Liver (tissue), 9 donors: ENCODE data around the gene CELF2. TPM values are rescaled to one million over a fixed set of nuclear protein-coding genes. Genes with fewer than 3 reads are reported as not detected.

Source experiments
- DNase-seq: peaks from one replicate; pipeline ENCODE4 v3.0.0-alpha.2; 2017; ENCODE audit warnings: low spot score
- H3K27ac ChIP-seq, 2 donors: one replicate each; pipeline ENCODE4 v1.7.0; 2013; ENCODE audit warnings: inconsistent platforms in 2 of 2, low read length in 2 of 2, control low read depth in 1 of 2, low read depth in 1 of 2, mild to moderate bottlenecking in 1 of 2
- H3K27me3 ChIP-seq, 4 donors: one replicate each; pipeline versions ENCODE4 v1.6.1 to v1.7.0; 2013; ENCODE audit warnings: low read length in 3 of 4, inconsistent platforms in 1 of 4, mild to moderate bottlenecking in 1 of 4, moderate library complexity in 1 of 4; ENCODE audit not compliant: control insufficient read depth in 4 of 4, insufficient read depth in 4 of 4
- H3K36me3 ChIP-seq, 4 donors: one replicate each; pipeline versions ENCODE4 v1.6.1 to v1.7.0; 2013; ENCODE audit warnings: low read length in 3 of 4, mild to moderate bottlenecking in 3 of 4, low read depth in 1 of 4, moderate library complexity in 1 of 4; ENCODE audit not compliant: control insufficient read depth in 4 of 4, insufficient read depth in 3 of 4
- H3K4me1 ChIP-seq, 4 donors: one replicate each; pipeline versions ENCODE4 v1.6.1 to v1.7.0; 2013; ENCODE audit warnings: low read length in 3 of 4, mild to moderate bottlenecking in 3 of 4, moderate library complexity in 1 of 4; ENCODE audit not compliant: control insufficient read depth in 4 of 4, insufficient read depth in 4 of 4
- H3K4me3 ChIP-seq, 3 donors: one replicate each; pipeline versions ENCODE4 v1.6.1 to v1.7.0; 2013; ENCODE audit warnings: low read length in 3 of 3, control low read depth in 1 of 3, low read depth in 1 of 3, mild to moderate bottlenecking in 1 of 3
- H3K9ac ChIP-seq, 2 donors: one replicate each; pipeline ENCODE4 v1.7.0; 2013; ENCODE audit warnings: low read length in 2 of 2, mild to moderate bottlenecking in 2 of 2, moderate library complexity in 2 of 2, control low read depth in 1 of 2, low read depth in 1 of 2
- H3K9me3 ChIP-seq, 4 donors: one replicate each; pipeline versions ENCODE4 v1.6.1 to v1.7.0; 2013; ENCODE audit warnings: low read length in 3 of 4; ENCODE audit not compliant: control insufficient read depth in 4 of 4
- ATF3 ChIP-seq: IDR thresholded peaks from 2 replicates; pipeline ENCODE4 v1.6.1; 2016; ENCODE audit warnings: antibody characterized with exemption
- CTCF ChIP-seq: fragments of 150-350 bp; IDR thresholded peaks from 2 replicates; pipeline ENCODE4 v1.5.1; 2017; ENCODE audit warnings: improper control_type of control experiment, low read depth, low read length; ENCODE audit not compliant: missing input control
- EGR1 ChIP-seq, 2 donors: IDR thresholded peaks; 2 replicates each; pipeline ENCODE4 v1.6.1; 2016 to 2018; ENCODE audit warnings: antibody characterized with exemption in 2 of 2, low read depth in 2 of 2
- FOXA1 ChIP-seq: IDR thresholded peaks from 2 replicates; pipeline ENCODE4 v1.6.1; 2016; ENCODE audit warnings: antibody characterized with exemption
- FOXA2 ChIP-seq: IDR thresholded peaks from 2 replicates; pipeline ENCODE4 v1.6.1; 2016; ENCODE audit warnings: antibody characterized with exemption
- GABPA ChIP-seq, 2 donors: IDR thresholded peaks in 1 of 2; conservative IDR thresholded peaks in 1 of 2; 2 replicates each; pipeline ENCODE4 v1.6.1; 2016; ENCODE audit warnings: antibody characterized with exemption in 2 of 2, mild to moderate bottlenecking in 1 of 2, moderate library complexity in 1 of 2
- HNF4A ChIP-seq, 2 donors: conservative IDR thresholded peaks; 2 replicates each; pipeline ENCODE4 v1.6.1; 2016; ENCODE audit warnings: antibody characterized with exemption in 2 of 2, mild to moderate bottlenecking in 2 of 2
- HNF4G ChIP-seq: IDR thresholded peaks from 2 replicates; pipeline ENCODE4 v1.6.1; 2016; ENCODE audit warnings: antibody characterized with exemption
- JUND ChIP-seq, 2 donors: IDR thresholded peaks; 2 replicates each; pipeline ENCODE4 v1.6.1; 2016; ENCODE audit warnings: antibody characterized with exemption in 2 of 2
- MAX ChIP-seq: IDR thresholded peaks from 2 replicates; pipeline ENCODE4 v1.6.1; 2016; ENCODE audit warnings: antibody characterized with exemption
- NR2F2 ChIP-seq: IDR thresholded peaks from 2 replicates; pipeline ENCODE4 v1.6.1; 2016; ENCODE audit warnings: antibody characterized with exemption
- RAD21 ChIP-seq, 2 donors: IDR thresholded peaks; 2 replicates each; pipeline ENCODE4 v1.6.1; 2016; ENCODE audit warnings: antibody characterized with exemption in 2 of 2, mild to moderate bottlenecking in 2 of 2
- REST ChIP-seq: IDR thresholded peaks from 2 replicates; pipeline ENCODE4 v1.6.1; 2016; ENCODE audit warnings: antibody characterized with exemption, mild to moderate bottlenecking
- RXRA ChIP-seq, 2 donors: IDR thresholded peaks; 2 replicates each; pipeline ENCODE4 v1.6.1; 2017 to 2018; ENCODE audit warnings: antibody characterized with exemption in 2 of 2, mild to moderate bottlenecking in 1 of 2
- SP1 ChIP-seq: IDR thresholded peaks from 2 replicates; pipeline ENCODE4 v1.6.1; 2018; ENCODE audit warnings: antibody characterized with exemption, mild to moderate bottlenecking
- TAF1 ChIP-seq: conservative IDR thresholded peaks from 2 replicates; pipeline ENCODE4 v1.6.1; 2016; ENCODE audit warnings: antibody characterized with exemption, mild to moderate bottlenecking
- YY1 ChIP-seq: IDR thresholded peaks from 2 replicates; pipeline ENCODE4 v1.6.1; 2016; ENCODE audit warnings: antibody characterized with exemption, mild to moderate bottlenecking
- ZBTB33 ChIP-seq: IDR thresholded peaks from 2 replicates; pipeline ENCODE4 v1.6.1; 2016; ENCODE audit warnings: antibody characterized with exemption
- WGBS: extraction: QIAGEN DNeasy Blood & Tissue Kit; methylation state at CpG from one replicate; pipeline ENCODE4 v1.1.7; 2013; 5-methylcytosine and 5-hydroxymethylcytosine counted together
- polyA plus RNA-seq, 2 donors: library from polyadenylated mRNA; stranded (reverse) in 1 of 2; unstranded in 1 of 2; fragments of 200-250 nt in 1 of 2; fragments of >200 nt in 1 of 2; fragmentation: Nextera tagmentation in 1 of 2; extraction: Ambion mirVana in 1 of 2; gene quantifications; one replicate each; pipeline versions ENCODE4 v1.2.1 to v1.2.3, GENCODE V29; 2013 to 2015
- total RNA-seq, 2 donors: library from RNA; depleted of rRNA; stranded (reverse); fragments of >200 nt; gene quantifications; one replicate each; pipeline ENCODE4 v1.2.3, GENCODE V29; 2014
- donor health status: healthy.
- donor health status: healthy.
- donor health status: healthy.
- donor health status: healthy.
- donor health status: healthy.

CELF2 gene
- total and polyA plus RNA-seq, 4 donors: 1.4 to 8.5 (median 5.6) TPM

- Histone ChIP-seq H3K9me3 (no peaks in the 10 kb centered on the region), H3K4me1 (peaks cover 0 to 5% (median 4%) of the 10 kb centered on the region in 4 donors), H3K9ac (no peak overlapping the region), H3K27ac (peak overlapping the region in 1 of 2 donors; percentile 30), H3K4me3 (peak overlapping the region in 1 of 3 donors; percentile 1), H3K27me3 (peaks cover 0 to 3% (median 0%) of the 10 kb centered on the region in 4 donors), H3K36me3 (no peaks in the 10 kb centered on the region)
- DNase-seq: no peak
- 57% methylated on average over 6 of the region's 6 CpGs for WGBS
- TF ChIP-seq TAF1 (no peak), EGR1 (IDR thresholded peaks at IDR 0.05; ENCODE audit: low read depth in 2 of 2) (no peak), ZBTB33 (no peak), CTCF (no peak), HNF4A (conservative IDR thresholded peaks at IDR 0.05) (no peak)
Measured at GRCh38 chr10:11168423-11169090, 150.9 kb downstream of the CELF2 start.

GRCh38 chr10:11169976-11170375 is 152.3 kb downstream of the CELF2 start:
- 86% methylated on average over 2 of the region's 2 CpGs for WGBS
- peaks cover 0 to 5% (median 4%) of the 10 kb centered on the region in 4 donors for H3K4me1 ChIP-seq
- peak overlapping the region; percentile 36 to 60 for H3K27ac ChIP-seq
- peak overlapping the region in 1 of 2 donors; percentile 36 for H3K9ac ChIP-seq
- H3K36me3 ChIP-seq: no peaks in the 10 kb centered on the region
- H3K27me3 ChIP-seq: peaks cover 0 to 3% (median 0%) of the 10 kb centered on the region in 4 donors
- no peaks in the 10 kb centered on the region for H3K9me3 ChIP-seq
- H3K4me3 ChIP-seq: no peak overlapping the region
- DNase-seq: no peak
- TF ChIP-seq ZBTB33 (no peak), SP1 (no peak), RXRA (IDR thresholded peaks at IDR 0.05) (no peak), JUND (IDR thresholded peaks at IDR 0.05) (no peak), NR2F2 (no peak), FOXA1 (no peak), FOXA2 (no peak), ATF3 (no peak), HNF4G (no peak), REST (no peak), YY1 (no peak), MAX (no peak), RAD21 (IDR thresholded peaks at IDR 0.05) (no peak), GABPA (IDR thresholded peaks at IDR 0.05 in 1 of 2, conservative IDR thresholded peaks at IDR 0.05 in 1 of 2) (no peak), HNF4A (conservative IDR thresholded peaks at IDR 0.05) (no peak)
